NCI-H526 treated with DMSO at 0.1 percent for 48 hours (cell line): Measurements from ENCODE around the gene PRR23A.
"Not testable (repeated sequence)": the region's sequence is repeated elsewhere in the genome, so short reads cannot be mapped to it uniquely, and the experiment has no call there.

Experiments
- DNase-seq: peaks from one replicate; lab custom pipeline; 2025; lab: John Stamatoyannopoulos, UW

Gene PRR23A

GRCh38 chr3:139006051-139006716 lies at the start of gene PRR23A:
PRR23A (minus strand) TSS chr3:139006268; CDS start chr3:139006268, 0 bp downstream.
- no peak for DNase-seq

GRCh38 chr3:139052802-139053600 lies 46.9 kb upstream of the PRR23A start:
- DNase-seq, result no peak

DNA sequence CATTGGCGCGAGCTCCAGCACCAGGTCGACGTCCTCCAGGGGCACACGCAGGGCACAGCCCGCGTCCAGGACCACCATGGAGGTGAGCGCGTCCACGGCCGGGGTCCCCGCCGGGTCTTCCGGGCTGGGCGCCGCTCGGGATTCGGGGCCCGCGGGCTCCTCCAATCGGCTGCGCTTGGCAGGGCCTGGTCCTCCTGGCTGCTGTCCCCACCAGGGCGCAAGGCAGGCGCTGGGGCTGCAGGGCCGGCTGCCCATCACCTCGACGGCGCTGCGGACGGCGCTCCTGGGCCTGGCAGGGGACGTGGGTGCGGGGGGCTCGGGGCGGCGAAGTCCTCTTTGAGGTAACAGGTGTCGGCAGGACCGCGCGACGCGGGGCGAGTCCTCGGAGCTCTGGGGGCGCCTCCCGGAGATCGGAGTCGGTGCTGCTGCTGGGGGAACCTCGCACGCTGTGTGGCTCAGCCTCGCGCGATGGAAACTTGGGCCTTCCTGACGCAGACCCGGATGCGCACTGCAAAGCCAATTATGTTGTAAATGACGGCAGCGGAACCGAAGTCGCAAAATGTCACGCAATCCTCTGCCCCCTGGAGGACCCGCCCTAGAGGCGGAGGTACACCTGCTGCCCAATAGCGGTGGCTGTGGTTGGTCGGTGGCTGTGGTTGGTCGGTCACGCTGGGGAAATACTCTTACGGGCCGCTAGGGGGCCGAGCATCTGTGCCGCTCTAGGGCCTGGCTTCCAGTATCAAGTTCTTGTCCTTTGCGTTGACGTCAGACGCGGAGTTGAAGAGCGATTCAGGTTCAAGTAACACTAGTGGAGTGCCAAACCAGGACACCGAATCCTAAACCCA lies 38.5 kb upstream of the PRR23A start, which contains the start of gene PRR23C:
Gene PRR23C, minus strand, starts transcription at position 527 of the 845 bp plus-strand sequence. Its CDS starts 272 bp downstream, at position 255.
- DNase-seq, result no peak

DNA sequence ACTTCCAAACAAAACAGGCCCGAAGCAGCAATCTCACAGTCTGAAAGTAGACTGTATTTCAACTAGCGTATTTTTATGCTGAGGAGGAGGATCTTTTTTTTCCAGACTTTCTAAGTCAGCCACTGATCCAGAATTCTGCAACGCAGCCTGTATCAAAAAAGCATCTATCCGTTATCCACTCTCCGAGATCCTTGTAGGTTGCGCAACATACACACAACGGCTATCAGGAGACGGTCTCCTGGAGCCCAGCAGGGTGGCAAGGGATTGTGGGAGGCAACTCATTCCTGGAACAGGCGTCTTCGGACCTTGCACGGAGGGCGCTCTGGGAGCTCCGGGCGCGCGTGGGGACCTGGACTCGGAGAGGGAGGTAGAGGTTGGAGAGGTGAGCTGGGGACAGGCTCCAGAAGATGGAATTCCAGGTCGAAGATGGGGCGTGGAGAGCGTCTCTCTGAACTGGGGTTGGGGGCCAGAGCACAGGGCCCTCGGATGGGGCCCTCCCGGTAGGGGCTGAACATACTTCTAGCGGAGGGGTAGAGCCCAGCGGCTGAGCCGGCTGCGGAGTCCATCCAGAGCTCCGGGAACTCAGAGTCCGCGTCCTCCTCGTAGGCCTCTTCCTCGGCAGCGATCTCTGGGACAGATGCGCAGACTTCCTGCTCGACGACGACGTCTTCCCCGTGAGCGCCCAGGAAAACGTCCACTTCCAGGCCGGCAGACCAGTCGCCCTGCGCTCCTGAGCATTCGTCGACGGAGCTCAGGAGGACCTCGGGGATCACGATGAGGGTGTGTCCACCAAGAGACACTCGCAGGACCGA lies 37.7 kb upstream of the PRR23A start:
- DNase-seq, result no peak

- no peak for DNase-seq
These were observed 31.4 kb upstream of the PRR23A start for GRCh38 chr3:139037478-139037877.

GRCh38 chr3:139032326-139033002 lies 26.4 kb upstream of the PRR23A start:
- no peak for DNase-seq

DNA sequence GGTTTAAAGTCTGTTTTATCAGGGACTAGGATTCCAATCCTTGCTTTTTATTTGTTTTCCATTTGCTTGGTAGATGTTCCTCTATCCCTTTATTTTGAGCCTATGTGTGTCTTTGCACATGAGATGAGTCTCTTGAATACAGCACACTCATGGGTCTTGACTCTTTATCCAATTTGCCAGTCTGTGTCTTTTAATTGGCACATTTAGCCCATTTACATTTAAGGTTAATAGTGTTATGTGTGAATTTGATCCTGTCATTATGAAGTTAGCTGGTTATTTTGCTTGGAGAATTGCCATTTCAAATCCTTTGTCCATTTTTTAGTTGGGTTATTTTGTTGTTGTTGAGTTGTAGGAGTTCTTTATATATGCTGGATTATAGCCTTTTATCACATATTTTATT lies 24.5 kb upstream of the PRR23A start:
- not testable (repeated sequence) for DNase-seq

GRCh38 chr3:139024968-139025367 lies 18.9 kb upstream of the PRR23A start:
- DNase-seq, result no peak

DNA sequence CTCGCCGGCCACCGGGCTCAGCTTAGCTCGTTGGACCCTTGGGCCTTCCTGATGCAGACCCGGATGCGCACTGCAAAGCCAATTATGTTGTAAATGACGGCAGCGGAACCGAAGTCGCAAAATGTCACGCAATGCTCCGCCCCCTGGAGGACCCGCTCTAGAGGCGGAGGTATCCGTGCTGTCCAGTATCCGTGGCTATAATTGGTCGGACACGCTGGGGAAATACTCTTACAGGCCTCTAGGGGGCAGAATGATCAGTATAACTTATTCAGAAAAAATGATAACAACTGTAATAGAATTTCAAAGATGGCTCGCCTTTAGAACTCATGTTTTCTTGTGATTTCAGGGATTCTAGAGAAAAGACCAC lies 14.8 kb upstream of the PRR23A start, which contains the start of gene PRR23B:
Gene PRR23B, minus strand, starts transcription at position 59 of the 367 bp plus-strand sequence. CDS start 265 bp downstream, outside the sequence.
- DNase-seq, result no peak

DNA sequence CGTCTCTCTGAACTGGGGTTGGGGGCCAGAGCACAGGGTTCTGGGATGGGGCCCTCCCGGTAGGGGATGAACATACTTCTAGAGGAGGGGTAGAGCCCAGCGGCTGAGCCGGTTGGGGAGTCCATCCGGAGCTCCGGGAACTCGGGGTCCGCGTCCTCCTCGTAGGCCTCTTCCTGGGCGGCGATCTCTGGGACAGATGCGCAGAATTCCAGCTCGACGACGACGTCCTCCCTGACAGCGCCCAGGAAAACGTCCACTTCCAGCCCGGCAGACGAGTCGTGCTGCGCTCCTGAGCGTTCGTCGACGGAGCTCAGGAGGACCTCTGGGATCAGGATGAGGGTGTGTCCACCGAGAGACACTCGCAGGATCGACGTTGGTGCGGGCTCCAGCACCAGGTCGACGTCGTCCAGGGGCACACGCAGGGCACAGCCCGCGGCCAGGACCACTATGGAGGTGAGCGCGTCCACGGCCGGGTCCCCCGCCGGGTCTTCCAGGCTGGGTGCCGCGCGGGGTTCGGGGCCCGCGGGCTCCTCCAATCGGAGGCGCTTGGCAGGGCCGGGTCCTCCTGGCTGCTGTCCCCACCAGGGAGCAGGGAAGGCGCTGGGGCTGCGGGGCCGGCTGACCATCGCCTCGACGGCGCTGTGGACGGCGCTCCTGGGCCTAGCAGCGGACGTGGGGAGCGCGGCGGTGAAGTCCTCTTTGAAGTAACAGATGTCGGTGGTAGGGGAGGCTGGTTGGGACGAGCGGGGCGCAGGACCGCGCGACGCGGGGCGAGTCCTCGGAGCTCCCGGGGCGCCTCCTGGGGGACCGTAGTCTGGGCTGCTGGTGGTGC lies 14.2 kb upstream of the PRR23A start:
- DNase-seq, result no peak

DNA sequence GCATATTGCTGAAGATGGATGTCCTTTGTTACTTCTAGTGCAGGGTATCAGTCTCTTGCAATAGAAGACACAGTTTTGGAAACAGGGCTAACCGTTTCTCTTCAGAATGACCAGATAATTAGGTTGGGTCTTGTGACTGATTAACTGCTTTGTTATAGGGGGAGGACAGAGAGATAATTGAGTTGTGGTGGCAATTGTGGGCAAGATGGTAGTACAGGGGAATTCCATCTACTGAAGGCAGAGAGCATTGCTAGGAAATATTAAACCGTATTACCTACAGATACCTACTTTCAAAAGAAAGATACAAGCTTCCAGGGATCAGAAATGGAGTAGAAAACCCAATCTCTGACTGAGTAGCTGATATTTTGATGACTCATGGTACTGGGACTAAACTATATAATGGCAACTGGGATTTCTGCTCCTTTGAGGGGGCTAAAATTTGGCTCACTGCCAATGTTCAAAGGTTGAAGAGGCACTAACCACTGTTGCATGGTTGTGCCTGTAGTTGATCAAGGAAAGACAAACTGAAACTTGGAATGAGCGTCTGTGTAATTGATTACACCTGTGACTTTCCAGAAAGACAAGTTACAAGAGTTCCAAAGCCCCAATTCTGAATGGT lies 10.5 kb upstream of the PRR23A start:
- no peak for DNase-seq

- no peak for DNase-seq
These were observed 593 bp downstream of the PRR23A start for GRCh38 chr3:139005356-139005993.

DNA sequence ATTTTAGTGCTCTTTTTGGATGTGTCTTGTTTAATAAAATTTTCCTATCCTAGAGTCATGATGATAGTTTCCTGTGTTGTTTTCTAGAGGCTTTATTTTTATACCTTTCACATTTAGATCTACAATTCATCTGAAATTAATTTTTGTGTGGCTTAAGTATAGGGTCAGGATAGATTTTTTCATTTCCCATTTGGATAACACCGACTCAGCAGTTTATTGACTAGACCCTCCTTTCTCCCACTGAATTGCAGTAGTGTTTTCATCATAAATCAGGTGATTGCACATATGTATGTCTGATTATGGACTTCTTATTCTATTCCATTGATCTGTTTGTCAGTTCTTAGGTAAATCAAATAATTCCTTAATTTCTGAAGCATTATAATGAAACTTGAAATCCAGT lies 10.4 kb downstream of the PRR23A start:
- DNase-seq, result no peak

GRCh38 chr3:138987181-138987580 lies 18.9 kb downstream of the PRR23A start:
- no peak for DNase-seq

DNA sequence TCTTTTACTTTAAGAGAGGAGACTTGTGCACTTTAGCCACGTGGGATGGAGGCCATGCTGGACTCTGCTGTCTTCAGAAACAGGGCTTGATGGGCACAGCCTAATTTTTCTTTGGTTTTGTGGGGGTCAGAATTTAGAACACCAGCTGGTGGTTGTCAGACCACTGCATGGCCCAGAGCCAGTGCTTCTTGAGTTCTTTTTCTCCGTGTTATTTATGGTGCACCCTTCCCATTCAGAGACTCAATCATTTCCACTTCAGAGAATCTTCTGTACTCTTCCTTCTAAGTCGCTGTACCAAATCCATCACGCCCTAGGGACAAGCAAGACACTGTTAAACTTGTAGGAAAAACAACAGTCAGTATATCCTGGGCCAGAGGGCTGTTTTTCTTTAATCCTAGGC lies 20.1 kb downstream of the PRR23A start:
- DNase-seq, result no peak

GRCh38 chr3:138984816-138985215 lies 21.3 kb downstream of the PRR23A start:
- no peak for DNase-seq

DNA sequence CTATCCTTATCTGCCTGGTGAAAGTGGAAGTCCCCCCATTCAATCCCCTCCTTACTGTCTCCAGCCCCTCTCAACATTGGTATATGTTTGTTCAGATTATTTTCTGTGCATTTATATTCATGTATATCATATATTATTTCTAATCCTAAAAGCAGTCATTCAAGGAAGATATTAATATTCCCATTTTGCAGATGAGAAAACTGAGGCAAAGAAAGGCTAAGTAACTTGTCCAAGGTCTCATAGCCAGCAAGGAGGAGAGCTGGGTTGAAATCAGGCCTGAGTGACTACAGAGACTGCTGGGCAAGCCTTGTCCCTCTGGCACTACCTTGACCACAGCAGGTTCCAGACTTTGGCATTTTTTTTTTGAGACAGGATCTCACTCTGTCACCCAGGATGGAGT lies 30.0 kb downstream of the PRR23A start:
- no peak for DNase-seq

DNA sequence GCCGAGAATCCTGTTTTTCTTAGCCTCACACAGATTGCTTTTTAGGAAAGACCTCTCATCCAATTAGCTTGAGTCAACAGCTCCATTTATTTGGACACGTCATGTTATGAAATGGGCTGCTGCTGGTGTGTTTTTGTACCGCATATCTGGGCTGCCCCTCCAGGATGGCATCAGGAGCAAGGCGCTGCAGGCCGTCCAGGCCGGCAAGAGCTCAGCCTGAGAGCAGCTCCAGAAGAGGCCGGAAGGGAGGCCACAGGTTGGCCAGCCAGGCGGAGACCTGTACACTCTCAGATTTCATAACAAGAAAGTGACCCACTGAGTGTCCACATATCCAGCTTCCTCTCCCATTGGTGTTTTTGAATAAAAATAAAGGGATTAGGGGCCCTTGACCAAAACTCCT lies 30.7 kb downstream of the PRR23A start:
- no peak for DNase-seq

DNA sequence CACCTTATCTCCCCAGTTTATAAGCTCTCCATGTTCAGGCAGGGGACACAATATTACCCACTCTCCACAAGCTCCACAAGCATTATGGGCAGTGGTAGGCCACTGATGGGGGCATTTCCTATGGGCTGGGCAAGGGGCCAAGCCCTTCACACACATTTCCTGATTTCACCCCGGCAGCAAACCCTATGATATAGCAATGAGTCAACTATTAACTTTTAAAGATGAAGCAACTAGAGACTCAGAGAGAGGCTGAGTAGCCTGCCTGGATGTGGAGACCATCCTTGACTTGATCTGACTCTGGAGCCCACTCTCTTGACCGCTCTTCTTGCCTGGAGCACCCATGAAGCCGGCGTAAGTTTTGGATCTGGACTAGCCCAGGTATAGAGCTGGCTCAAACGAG lies 31.6 kb downstream of the PRR23A start:
- no peak for DNase-seq
